Spleen (tissue), 7 donors: ENCODE results near the gene HOXD11.

Experiments used
- POLR2A ChIP-seq, 3 donors: fragments of 450-650 bp; IDR thresholded peaks; one replicate each; pipeline ENCODE4 v1.5.1; 2017; ENCODE audit warnings: antibody characterized with exemption in 3 of 3, mild to moderate bottlenecking in 1 of 3
- POLR2AphosphoS5 ChIP-seq, 3 donors: sonication (generic); formaldehyde crosslinking; IDR thresholded peaks; one replicate each; pipeline ENCODE4 v1.5.1; 2017; ENCODE audit warnings: antibody characterized with exemption in 3 of 3
- TF ChIP-seq, protein P1 (sequence below), 11 experiments: fragments of 200-600 bp in 7 of 11; fragments of 450-650 bp in 4 of 11; sonication (generic) in 4 of 11; IDR thresholded peaks in 8 of 11; conservative IDR thresholded peaks in 3 of 11; 1 replicate in 7 of 11; 2 replicates in 4 of 11; pipeline versions ENCODE4 v1.4.0 to v1.8.0; 2016 to 2021; ENCODE audit warnings: antibody characterized with exemption in 11 of 11, inconsistent platforms in 4 of 11, mild to moderate bottlenecking in 1 of 11
- donor health status: DM: no; HTN: no; CAD: no; lungs with moderate emphysema.
- donor health status: DM: no; HTN: no; CAD: no.
- donor health status: DM: no; HTN: no; CAD: no.

DNA sequence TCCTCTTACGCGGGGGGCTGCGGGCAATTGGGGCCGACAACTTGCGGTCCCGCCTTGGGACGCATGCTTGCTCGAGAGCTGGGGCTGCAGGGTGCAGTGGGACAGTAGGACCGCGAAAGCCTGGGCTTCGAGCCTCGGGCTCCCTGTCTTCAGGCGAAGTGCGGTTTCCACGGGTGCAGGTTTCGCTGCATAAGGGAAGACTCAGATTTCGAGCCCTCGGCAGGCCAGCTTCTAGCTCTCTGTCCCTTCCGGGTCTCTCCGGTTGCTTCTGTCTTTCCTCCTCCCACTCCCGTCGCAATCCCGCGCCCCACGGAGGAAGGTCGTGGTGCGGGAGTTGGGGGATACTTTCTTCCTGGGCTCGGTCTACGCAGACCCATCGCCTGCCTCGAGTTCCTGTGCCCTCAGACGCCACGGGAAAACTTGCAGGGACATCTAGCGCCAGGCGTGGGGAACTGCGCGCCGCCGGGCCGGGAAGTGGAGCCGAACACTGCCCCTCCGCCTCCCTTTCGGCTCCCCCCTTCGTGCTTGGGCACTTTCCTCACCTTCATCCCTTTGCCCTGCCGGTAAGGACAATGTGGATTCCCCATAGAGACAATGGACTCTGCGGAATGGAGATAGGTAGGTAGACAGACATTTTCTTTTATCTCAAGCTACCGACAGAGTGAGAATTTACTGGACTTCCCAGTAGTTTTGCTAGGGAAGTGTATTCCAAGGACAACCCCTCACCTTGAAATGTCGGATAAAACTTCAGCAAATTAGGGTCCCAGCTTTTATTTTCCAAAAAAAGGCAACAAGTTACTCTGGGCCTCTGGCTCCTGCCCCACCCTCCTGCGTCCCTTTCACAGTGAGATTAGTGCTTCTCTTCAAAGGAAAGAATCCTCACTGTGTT, 18.8 kb upstream of the HOXD11 start:
- TF ChIP-seq, protein P1, sequence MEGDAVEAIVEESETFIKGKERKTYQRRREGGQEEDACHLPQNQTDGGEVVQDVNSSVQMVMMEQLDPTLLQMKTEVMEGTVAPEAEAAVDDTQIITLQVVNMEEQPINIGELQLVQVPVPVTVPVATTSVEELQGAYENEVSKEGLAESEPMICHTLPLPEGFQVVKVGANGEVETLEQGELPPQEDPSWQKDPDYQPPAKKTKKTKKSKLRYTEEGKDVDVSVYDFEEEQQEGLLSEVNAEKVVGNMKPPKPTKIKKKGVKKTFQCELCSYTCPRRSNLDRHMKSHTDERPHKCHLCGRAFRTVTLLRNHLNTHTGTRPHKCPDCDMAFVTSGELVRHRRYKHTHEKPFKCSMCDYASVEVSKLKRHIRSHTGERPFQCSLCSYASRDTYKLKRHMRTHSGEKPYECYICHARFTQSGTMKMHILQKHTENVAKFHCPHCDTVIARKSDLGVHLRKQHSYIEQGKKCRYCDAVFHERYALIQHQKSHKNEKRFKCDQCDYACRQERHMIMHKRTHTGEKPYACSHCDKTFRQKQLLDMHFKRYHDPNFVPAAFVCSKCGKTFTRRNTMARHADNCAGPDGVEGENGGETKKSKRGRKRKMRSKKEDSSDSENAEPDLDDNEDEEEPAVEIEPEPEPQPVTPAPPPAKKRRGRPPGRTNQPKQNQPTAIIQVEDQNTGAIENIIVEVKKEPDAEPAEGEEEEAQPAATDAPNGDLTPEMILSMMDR (IDR thresholded peaks at IDR 0.05 in 8 of 11, conservative IDR thresholded peaks at IDR 0.05 in 3 of 11) = peak in 9 of 11 experiments; percentile 29 to 67 (median 49)
- TF ChIP-seq POLR2A (IDR thresholded peaks at IDR 0.05) = no peak
- TF ChIP-seq POLR2AphosphoS5 (IDR thresholded peaks at IDR 0.05) = peak in 2 of 3 donors; percentile 37 to 61
